ENCODE data around the gene BMP10. TPM values are rescaled to one million over a fixed set of nuclear protein-coding genes. Genes with fewer than 3 reads are reported as not detected.

Gene BMP10
- total RNA-seq: not detected in 2 replicates

GRCh38 chr2:68871159-68871764, at the start of gene BMP10:
TSS of gene BMP10 (minus strand) at chr2:68871397. CDS start at chr2:68871358, 39 bp downstream.

Other genes with a start within 250 kb of the BMP10 start
- not detected in 2 replicates for gene PROKR1, start 227.8 kb downstream of the BMP10 start, total RNA-seq
- 1.1 and 3.7 TPM in 2 replicates for gene ARHGAP25, start 136.6 kb downstream of the BMP10 start, total RNA-seq
- gene GKN2, start 81.5 kb upstream of the BMP10 start, total RNA-seq: not detected in 2 replicates
- not detected in 2 replicates for gene GKN1, start 103.2 kb upstream of the BMP10 start, total RNA-seq
- gene ANTXR1, start 141.8 kb upstream of the BMP10 start, total RNA-seq: 25.6 and 79.0 TPM in 2 replicates